ENCODE data around the gene DGCR6L.
"Not testable (repeated sequence)": the region's sequence is repeated elsewhere in the genome, so short reads cannot be mapped to it uniquely, and the experiment has no call there.

DGCR6L gene

DNA sequence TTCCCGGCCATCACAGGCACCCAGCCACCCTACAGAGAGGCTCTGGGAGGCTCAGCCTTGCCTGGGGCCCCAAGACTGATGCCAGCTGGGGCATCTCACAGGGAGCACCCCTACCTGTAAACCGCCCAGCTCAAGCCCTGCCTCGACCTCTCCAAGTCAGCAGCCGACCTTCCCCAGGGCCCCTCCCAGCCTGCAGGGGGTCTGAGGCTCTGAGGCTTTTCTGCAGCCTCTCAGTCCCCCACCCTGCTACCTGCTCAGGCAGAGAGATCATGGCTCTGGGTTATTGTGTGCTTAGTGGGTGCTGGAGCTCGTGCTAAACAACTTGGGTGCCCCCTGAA lies 28.6 kb downstream of the DGCR6L start:
- H3K4me3 ChIP-seq (replicated peaks in 1 of 2; ENCODE audit: low read depth in 2 of 2, low read length in 2 of 2), result no peak overlapping the region
- no peak for DNase-seq (ENCODE audit: low read depth in 2 of 2)
- TF ChIP-seq, protein P1, sequence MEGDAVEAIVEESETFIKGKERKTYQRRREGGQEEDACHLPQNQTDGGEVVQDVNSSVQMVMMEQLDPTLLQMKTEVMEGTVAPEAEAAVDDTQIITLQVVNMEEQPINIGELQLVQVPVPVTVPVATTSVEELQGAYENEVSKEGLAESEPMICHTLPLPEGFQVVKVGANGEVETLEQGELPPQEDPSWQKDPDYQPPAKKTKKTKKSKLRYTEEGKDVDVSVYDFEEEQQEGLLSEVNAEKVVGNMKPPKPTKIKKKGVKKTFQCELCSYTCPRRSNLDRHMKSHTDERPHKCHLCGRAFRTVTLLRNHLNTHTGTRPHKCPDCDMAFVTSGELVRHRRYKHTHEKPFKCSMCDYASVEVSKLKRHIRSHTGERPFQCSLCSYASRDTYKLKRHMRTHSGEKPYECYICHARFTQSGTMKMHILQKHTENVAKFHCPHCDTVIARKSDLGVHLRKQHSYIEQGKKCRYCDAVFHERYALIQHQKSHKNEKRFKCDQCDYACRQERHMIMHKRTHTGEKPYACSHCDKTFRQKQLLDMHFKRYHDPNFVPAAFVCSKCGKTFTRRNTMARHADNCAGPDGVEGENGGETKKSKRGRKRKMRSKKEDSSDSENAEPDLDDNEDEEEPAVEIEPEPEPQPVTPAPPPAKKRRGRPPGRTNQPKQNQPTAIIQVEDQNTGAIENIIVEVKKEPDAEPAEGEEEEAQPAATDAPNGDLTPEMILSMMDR (IDR thresholded peaks at IDR 0.05; ENCODE audit: low read depth, low read length), result no peak

DNA sequence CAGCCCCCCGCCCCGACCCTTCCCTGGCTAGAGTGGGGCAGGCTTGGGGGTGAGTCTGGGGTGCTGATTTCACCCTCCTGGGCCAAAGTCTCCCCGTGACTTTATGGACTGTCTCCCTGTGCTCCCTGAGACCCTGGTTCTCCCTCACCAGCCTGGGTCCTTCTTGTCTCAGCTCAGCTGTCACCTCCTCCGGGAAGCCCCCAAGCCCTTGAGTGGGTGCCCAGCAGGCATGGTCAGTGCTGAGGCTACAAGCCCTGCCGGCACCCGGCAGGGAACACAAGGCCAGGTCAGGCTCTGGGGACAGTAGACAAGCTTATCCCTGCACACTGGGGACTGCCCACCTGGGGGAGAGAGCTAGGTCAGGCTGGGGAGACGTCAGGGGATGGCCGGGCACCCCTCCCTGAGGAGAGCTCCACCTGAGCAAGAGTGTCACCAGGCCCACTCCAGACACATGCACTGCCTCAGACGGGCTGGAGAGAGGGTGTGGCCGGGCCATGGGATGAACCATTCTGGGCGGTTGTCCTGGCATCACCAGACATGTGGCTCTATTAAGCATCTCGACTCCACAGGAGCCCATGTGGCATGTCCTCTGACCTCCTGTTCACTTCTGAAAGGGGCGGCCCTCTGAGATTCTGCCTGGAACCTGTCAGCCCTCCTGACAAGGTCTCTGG lies 29.1 kb downstream of the DGCR6L start:
- TF ChIP-seq, protein P1 (IDR thresholded peaks at IDR 0.05; ENCODE audit: low read depth, low read length), result no peak
- no peak for DNase-seq (ENCODE audit: low read depth in 2 of 2)
- no peak overlapping the region for H3K4me3 ChIP-seq (replicated peaks in 1 of 2; ENCODE audit: low read depth in 2 of 2, low read length in 2 of 2)

DNA sequence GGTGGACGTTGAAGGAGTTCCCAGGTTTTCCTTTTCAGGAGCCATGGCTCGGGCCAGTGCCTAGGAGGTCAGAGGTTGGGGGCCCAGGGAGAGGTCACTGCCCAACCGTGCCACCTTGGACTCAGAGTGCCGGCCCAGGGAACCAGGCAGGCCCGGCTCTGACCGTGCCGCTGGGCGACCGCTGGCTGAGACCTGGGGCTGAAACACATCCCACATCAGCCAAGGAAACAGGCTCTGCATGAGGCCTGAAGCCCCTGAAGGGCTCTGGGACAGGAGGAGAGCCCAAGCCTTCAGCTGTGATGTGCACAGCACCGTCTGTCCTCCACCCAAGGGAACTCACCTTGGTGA lies 29.8 kb downstream of the DGCR6L start:
- TF ChIP-seq, protein P1 (IDR thresholded peaks at IDR 0.05; ENCODE audit: low read depth, low read length), result no peak
- no peak overlapping the region for H3K4me3 ChIP-seq (replicated peaks in 1 of 2; ENCODE audit: low read depth in 2 of 2, low read length in 2 of 2)
- no peak for DNase-seq (ENCODE audit: low read depth in 2 of 2)

DNA sequence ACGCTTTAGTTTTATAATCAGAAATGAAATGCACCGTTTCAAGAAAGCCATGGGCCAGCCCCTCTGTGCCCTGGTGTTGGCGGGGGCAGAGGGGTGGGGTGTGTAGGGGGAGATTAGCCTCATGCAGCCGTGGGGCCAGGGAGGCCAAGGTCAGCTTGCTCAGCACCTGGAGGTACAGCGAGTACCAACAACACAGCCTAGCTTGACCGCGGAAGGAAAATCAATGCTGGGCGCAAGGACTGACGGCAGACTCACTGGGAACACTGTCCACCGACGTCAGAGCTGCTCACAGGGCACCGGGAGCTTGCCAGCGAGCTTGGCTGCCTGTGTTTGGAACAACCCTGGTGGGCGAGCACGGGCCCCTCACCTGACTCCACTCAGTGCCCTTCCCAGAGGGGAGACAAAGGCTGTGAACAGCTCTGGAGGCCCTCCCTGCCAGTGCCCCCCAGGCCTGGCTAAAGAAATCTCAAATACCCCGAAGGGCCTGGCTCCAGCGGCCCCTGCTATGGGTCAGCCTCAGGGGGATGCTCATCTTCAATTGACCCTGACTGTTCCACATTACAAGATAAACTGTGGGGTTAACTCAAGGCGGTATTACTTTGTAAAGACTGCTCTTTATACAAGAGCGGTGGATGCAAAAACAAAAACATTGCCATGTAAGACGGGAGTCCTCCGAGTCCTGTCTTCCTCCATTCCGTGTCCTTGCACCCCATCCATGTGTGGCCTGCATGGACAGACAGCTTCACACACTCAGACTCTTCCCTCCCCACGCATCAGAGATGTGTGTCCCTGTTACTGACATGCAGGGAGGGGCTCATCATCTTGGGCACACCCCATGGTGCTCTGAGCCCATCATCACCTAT lies 30.4 kb downstream of the DGCR6L start:
- not testable (repeated sequence) for H3K4me3 ChIP-seq (replicated peaks in 1 of 2; ENCODE audit: low read depth in 2 of 2, low read length in 2 of 2); DNase-seq (ENCODE audit: low read depth in 2 of 2)

DNA sequence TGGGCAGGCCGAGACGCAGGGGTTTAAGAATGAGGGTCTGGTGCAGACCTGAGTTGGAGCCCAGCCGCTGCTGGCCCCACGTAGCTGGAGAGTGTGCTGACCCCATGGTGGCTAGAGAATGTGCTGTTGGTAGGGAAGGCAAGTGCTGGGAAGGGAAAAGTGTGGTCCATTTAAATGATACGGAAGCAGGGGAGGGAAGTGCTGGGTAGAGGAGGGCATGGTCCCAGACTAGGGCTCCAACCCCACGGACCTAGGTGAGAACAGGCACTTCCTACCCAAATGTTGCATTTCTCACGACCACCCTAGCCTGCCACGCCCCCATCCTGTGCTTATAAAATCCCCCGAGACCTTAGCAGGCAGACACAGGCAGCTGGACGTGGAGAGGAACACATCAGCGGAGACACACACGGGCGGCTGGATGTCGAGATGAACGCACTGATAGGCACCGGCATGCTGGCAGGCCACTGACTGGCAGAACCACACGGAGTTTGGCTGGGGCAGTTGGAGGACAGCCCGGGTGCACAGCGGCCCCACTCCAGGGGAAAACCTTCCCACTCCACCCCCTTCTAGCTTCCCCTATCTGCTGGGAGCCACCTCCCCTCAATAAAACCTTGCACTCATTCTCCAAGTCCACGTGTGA lies 33.0 kb downstream of the DGCR6L start:
- DNase-seq (ENCODE audit: low read depth in 2 of 2); H3K4me3 ChIP-seq (replicated peaks in 1 of 2; ENCODE audit: low read depth in 2 of 2, low read length in 2 of 2): not testable (repeated sequence)

DNA sequence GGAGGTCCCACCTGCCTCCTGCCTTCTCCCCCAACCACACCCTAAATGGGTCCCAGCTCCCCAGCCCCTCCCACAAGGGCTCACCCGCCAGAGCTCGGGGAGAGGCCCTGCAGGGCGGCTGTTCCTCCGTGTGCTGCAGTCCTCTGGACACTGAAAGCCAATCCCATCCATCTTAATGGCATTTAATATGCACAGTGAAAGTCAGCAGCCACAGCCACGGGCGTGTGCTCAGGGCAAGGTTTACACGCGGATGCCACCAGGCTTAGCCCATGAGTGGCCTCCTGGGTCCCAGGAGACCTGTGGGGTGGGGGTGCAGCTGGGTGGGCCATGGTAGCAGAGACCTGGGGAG lies 33.6 kb downstream of the DGCR6L start:
- DNase-seq (ENCODE audit: low read depth in 2 of 2); H3K4me3 ChIP-seq (replicated peaks in 1 of 2; ENCODE audit: low read depth in 2 of 2, low read length in 2 of 2): not testable (repeated sequence)

DNA sequence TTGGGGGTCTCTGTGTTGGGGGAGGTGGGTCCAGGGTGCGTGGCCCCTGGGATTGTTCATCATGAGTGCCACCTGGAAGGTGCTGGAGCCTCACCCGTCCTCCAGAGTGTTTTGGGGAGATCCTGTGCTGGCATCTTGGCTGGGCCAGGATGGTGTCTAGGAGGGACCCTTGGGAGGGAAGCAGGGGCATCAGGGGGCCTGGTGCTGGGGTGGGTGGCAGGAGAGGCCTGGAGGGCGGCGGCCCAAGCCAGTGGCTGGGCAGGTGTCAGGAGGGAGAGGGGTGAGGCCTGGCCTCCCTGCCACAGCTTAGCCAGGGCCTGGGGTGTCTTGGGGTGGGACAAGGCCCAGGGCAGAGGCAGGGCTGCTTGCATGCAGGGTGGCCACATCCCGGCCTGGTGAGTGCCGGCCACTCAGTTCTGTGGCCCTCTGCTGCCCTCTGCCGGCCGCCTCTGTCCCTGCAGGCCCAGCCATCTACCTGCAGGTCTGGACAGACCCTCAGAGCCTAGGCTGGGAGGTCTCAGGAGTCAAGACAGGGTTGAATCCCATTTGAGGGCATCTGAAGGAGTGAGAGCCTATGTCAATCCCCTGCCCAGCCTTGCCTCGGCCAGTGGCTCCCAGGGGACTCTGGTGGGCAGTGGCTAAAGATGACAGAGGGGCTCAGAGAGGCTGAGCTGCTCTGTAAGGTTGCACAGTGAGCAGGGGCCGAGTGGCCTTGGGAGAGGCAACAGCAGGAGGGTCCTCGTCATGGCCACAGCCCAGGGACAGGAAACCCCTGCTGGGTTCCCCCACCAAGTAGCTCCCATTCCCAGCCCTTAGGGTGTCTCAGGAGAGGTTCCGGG lies 34.2 kb downstream of the DGCR6L start:
- DNase-seq (ENCODE audit: low read depth in 2 of 2), result peak; percentile 55 to 62
- TF ChIP-seq, protein P1 (IDR thresholded peaks at IDR 0.05; ENCODE audit: low read depth, low read length), result peak; percentile 85
- H3K4me3 ChIP-seq (replicated peaks in 1 of 2; ENCODE audit: low read depth in 2 of 2, low read length in 2 of 2), result not testable (repeated sequence)
